PC-9 (cell line): ENCODE results near the gene MYO5A.

Experiments used
- CTCF ChIP-seq: fragments of 200-600 bp; sonication (generic); conservative IDR thresholded peaks from 2 replicates; pipeline ENCODE4 v1.6.1; 2017; ENCODE audit warnings: mixed run types, antibody characterized with exemption, mild to moderate bottlenecking, moderate library complexity
- EZH2 ChIP-seq: fragments of 200-600 bp; sonication (generic); IDR thresholded peaks from 2 replicates; pipeline ENCODE4 v1.8.0; 2017; ENCODE audit warnings: antibody characterized with exemption, low read depth

GRCh38 chr15:52529940-52530339, 1.3 kb upstream of the MYO5A start:
- TF ChIP-seq CTCF (no peak), EZH2 (no peak)
